Natural killer cell (primary cell): ENCODE data around the gene AUTS2. TPM values are rescaled to one million over a fixed set of nuclear protein-coding genes. Genes with fewer than 3 reads are reported as not detected.

Experiments used
- ATAC-seq, 3 donors: fragments of 150-1000 bp in 2 of 3; fragments of 200-7000 bp in 1 of 3; cut with Tn5 transposase; 1 replicate in 1 of 3; 2 replicates in 2 of 3; pipeline ENCODE4 v1.10.0; 2021; ENCODE audit warnings: mild to moderate bottlenecking in 2 of 3, moderate library complexity in 2 of 3
- DNase-seq, 2 donors: peaks; one replicate each; pipeline versions ENCODE4 v3.0.0 to v3.0.0-alpha.2; 2013 to 2021; ENCODE audit warnings: mixed read lengths in 1 of 2
- H3K27ac ChIP-seq: one replicate; pipeline ENCODE4 v1.5.1; 2013; ENCODE audit warnings: mild to moderate bottlenecking, low read length
- H3K27me3 ChIP-seq: one replicate; pipeline ENCODE4 v1.6.1; 2013; ENCODE audit warnings: low read length; ENCODE audit not compliant: control insufficient read depth, insufficient read depth
- H3K36me3 ChIP-seq: one replicate; pipeline ENCODE4 v1.6.1; 2013; ENCODE audit warnings: low read length; ENCODE audit not compliant: control insufficient read depth, insufficient read depth
- H3K4me1 ChIP-seq: one replicate; pipeline ENCODE4 v1.6.1; 2013; ENCODE audit warnings: low read length; ENCODE audit not compliant: control insufficient read depth, insufficient read depth
- H3K4me3 ChIP-seq: one replicate; pipeline ENCODE4 v1.5.1; 2013; ENCODE audit warnings: low read length
- H3K9me3 ChIP-seq: one replicate; pipeline ENCODE4 v1.6.1; 2013; ENCODE audit warnings: low read length; ENCODE audit not compliant: control insufficient read depth, insufficient read depth
- H3K27ac Mint-ChIP-seq, 2 donors: one replicate each; pipeline ENCODE4 v1.8.0; 2022; ENCODE audit warnings: mild to moderate bottlenecking in 2 of 2, mixed read lengths in 2 of 2, moderate library complexity in 1 of 2
- H3K27me3 Mint-ChIP-seq, 2 donors: one replicate each; pipeline ENCODE4 v1.8.0; 2022; ENCODE audit warnings: low read depth in 2 of 2, mixed read lengths in 2 of 2
- H3K36me3 Mint-ChIP-seq: one replicate; pipeline ENCODE4 v1.8.0; 2022; ENCODE audit warnings: mixed read lengths
- H3K4me1 Mint-ChIP-seq, 2 donors: one replicate each; pipeline ENCODE4 v1.8.0; 2022; ENCODE audit warnings: mixed read lengths in 2 of 2
- H3K4me3 Mint-ChIP-seq: one replicate; pipeline ENCODE4 v1.8.0; 2022; ENCODE audit warnings: mild to moderate bottlenecking, moderate library complexity, mixed read lengths
- H3K9me3 Mint-ChIP-seq, 2 donors: one replicate each; pipeline ENCODE4 v1.8.0; 2022; ENCODE audit warnings: mixed read lengths in 2 of 2
- CTCF ChIP-seq: fragments of 200-600 bp; IDR thresholded peaks from one replicate; pipeline ENCODE4 v1.8.0; 2022; ENCODE audit warnings: antibody characterized with exemption
- WGBS: methylation state at CpG from one replicate; pipeline ENCODE4 v1.1.7; 2013; ENCODE audit warnings: missing lambda C conversion rate; ENCODE audit not compliant: insufficient coverage; 5-methylcytosine and 5-hydroxymethylcytosine counted together
- intact Hi-C: fragments of 100-400 bp; cut with micrococcal nuclease; formaldehyde crosslinking; loops from one replicate; pipeline ENCODE4 v1.14.2; 2022
- total RNA-seq, 4 donors: library from RNA; stranded (reverse); fragments of 120-200 nt in 1 of 4; gene quantifications; one replicate each; pipeline versions ENCODE4 v1.2.3 to v1.2.4, GENCODE V29; 2013 to 2022

Gene AUTS2
- total RNA-seq, 3 donors from 2014 or later (not counting 1 experiment from before 2014, with no cell fraction given), result 147 to 197 (median 155) TPM

- no peak for TF ChIP-seq CTCF
- Mint-ChIP-seq H3K36me3 (no peaks in the 10 kb centered on the region), H3K9me3 (no peaks in the 10 kb centered on the region), H3K27me3 (no peaks in the 10 kb centered on the region), H3K4me1 (no peaks in the 10 kb centered on the region), H3K27ac (no peak overlapping the region), H3K4me3 (no peak overlapping the region)
- ATAC-seq, result no peak
- Histone ChIP-seq H3K4me1 (no peaks in the 10 kb centered on the region), H3K36me3 (no peaks in the 10 kb centered on the region), H3K9me3 (no peaks in the 10 kb centered on the region), H3K4me3 (no peak overlapping the region), H3K27ac (no peak overlapping the region), H3K27me3 (no peaks in the 10 kb centered on the region)
- 83% methylated on average over 8 of the region's 8 CpGs for WGBS
- intact Hi-C loops, result no loop called here
- no peak for DNase-seq
Observed at GRCh38 chr7:70410134-70410750, 812.0 kb downstream of the AUTS2 start.

- DNase-seq, result no peak
- Histone ChIP-seq H3K4me3 (no peak overlapping the region), H3K4me1 (no peaks in the 10 kb centered on the region), H3K27ac (no peak overlapping the region), H3K27me3 (no peaks in the 10 kb centered on the region), H3K36me3 (no peaks in the 10 kb centered on the region), H3K9me3 (no peaks in the 10 kb centered on the region)
- no peaks in the 10 kb centered on the region for H3K27me3 Mint-ChIP-seq
- no peak overlapping the region for H3K4me3 Mint-ChIP-seq
- intact Hi-C loops, result no loop called here
- no peaks in the 10 kb centered on the region for H3K9me3 Mint-ChIP-seq
- H3K27ac Mint-ChIP-seq, result no peak overlapping the region
- TF ChIP-seq CTCF, result no peak
- no peak for ATAC-seq
- no peaks in the 10 kb centered on the region for H3K36me3 Mint-ChIP-seq
- H3K4me1 Mint-ChIP-seq, result no peaks in the 10 kb centered on the region
- whole genome bisulfite sequencing, result 91% methylated on average over 6 of the region's 6 CpGs
Observed at GRCh38 chr7:70414368-70414767, 816.1 kb downstream of the AUTS2 start.

GRCh38 chr7:70415179-70415972 is 817.1 kb downstream of the AUTS2 start:
- 81% methylated on average over 8 of the region's 10 CpGs for WGBS

More at GRCh38 chr7:70415179-70415972, 817.1 kb downstream of the AUTS2 start:
- Mint-ChIP-seq H3K4me1 (no peaks in the 10 kb centered on the region), H3K27me3 (no peaks in the 10 kb centered on the region), H3K9me3 (no peaks in the 10 kb centered on the region), H3K36me3 (no peaks in the 10 kb centered on the region), H3K27ac (no peak overlapping the region), H3K4me3 (no peak overlapping the region)
- H3K27ac ChIP-seq, result no peak overlapping the region
- H3K27me3 ChIP-seq, result no peaks in the 10 kb centered on the region
- no peak for ATAC-seq
- H3K9me3 ChIP-seq, result no peaks in the 10 kb centered on the region
- DNase-seq, result no peak
- no peaks in the 10 kb centered on the region for H3K4me1 ChIP-seq
- intact Hi-C loops, result no loop called here
- TF ChIP-seq CTCF, result no peak
- no peaks in the 10 kb centered on the region for H3K36me3 ChIP-seq
- H3K4me3 ChIP-seq, result no peak overlapping the region
